ENCODE data around the gene RPL7L1. TPM values are rescaled to one million over a fixed set of nuclear protein-coding genes. Genes with fewer than 3 reads are reported as not detected.

The RPL7L1 gene
- total RNA-seq, 3 donors from 2014 or later: 47.4 to 61.4 (median 53.7) TPM

- H3K4me1 ChIP-seq (ENCODE audit: low read depth): peaks cover 18% of the 10 kb centered on the region
- H3K36me3 ChIP-seq (ENCODE audit: low read depth): no peaks in the 10 kb centered on the region
- ATAC-seq (peak; percentile 95), DNase-seq (peak; percentile 92 to 98 (median 95))
- H3K9me3 ChIP-seq: no peaks in the 10 kb centered on the region
- TF ChIP-seq CTCF (IDR thresholded peaks at IDR 0.05): no peak
- intact Hi-C loops (cut with DNase I, micrococcal nuclease): no loop called here
- H3K4me3 ChIP-seq: peak within 1 kb of the TSS; percentile 52
Measured at GRCh38 chr6:42928986-42929820, 49.8 kb downstream of the RPL7L1 start, which contains the start of gene CNPY3. TSS of gene CNPY3 (plus strand) at chr6:42929480. CDS start at chr6:42929571, 91 bp downstream.

GRCh38 chr6:42929821-42930360 is 50.5 kb downstream of the RPL7L1 start:
- intact Hi-C loops (cut with DNase I, micrococcal nuclease): no loop called here
- Histone ChIP-seq H3K4me3 (peak overlapping the region; percentile 52), H3K9me3 (no peaks in the 10 kb centered on the region), H3K36me3 (ENCODE audit: low read depth) (no peaks in the 10 kb centered on the region), H3K4me1 (ENCODE audit: low read depth) (peaks cover 18% of the 10 kb centered on the region)
- DNase-seq (peak in 1 of 3 donors; percentile 47), ATAC-seq (peak; percentile 42)
- no peak for TF ChIP-seq CTCF (IDR thresholded peaks at IDR 0.05)

GRCh38 chr6:42932412-42932811 is 53.0 kb downstream of the RPL7L1 start:
- no peak for ATAC-seq
- no peak overlapping the region for H3K4me3 ChIP-seq
- peaks cover 18% of the 10 kb centered on the region for H3K4me1 ChIP-seq (ENCODE audit: low read depth)
- no peak for TF ChIP-seq CTCF (IDR thresholded peaks at IDR 0.05)
- DNase-seq: no peak
- H3K9me3 ChIP-seq: no peaks in the 10 kb centered on the region
- intact Hi-C loops (cut with DNase I, micrococcal nuclease): no loop called here
- no peaks in the 10 kb centered on the region for H3K36me3 ChIP-seq (ENCODE audit: low read depth)

GRCh38 chr6:42933205-42933604 is 53.8 kb downstream of the RPL7L1 start:
- H3K4me3 ChIP-seq: no peak overlapping the region
- H3K36me3 ChIP-seq (ENCODE audit: low read depth): no peaks in the 10 kb centered on the region
- no peak for TF ChIP-seq CTCF (IDR thresholded peaks at IDR 0.05)
- no peak for ATAC-seq
- no peak for DNase-seq
- peaks cover 18% of the 10 kb centered on the region for H3K4me1 ChIP-seq (ENCODE audit: low read depth)
- no peaks in the 10 kb centered on the region for H3K9me3 ChIP-seq
- intact Hi-C loops (cut with DNase I, micrococcal nuclease): no loop called here

- intact Hi-C loops (cut with DNase I, micrococcal nuclease): no loop called here
- H3K36me3 ChIP-seq (ENCODE audit: low read depth): no peaks in the 10 kb centered on the region
- ATAC-seq (no peak), DNase-seq (no peak)
- H3K9me3 ChIP-seq: no peaks in the 10 kb centered on the region
- no peak for TF ChIP-seq CTCF (IDR thresholded peaks at IDR 0.05)
- H3K4me3 ChIP-seq: no peak overlapping the region
- H3K4me1 ChIP-seq (ENCODE audit: low read depth): peaks cover 17% of the 10 kb centered on the region
Measured at GRCh38 chr6:42935322-42935721, 55.9 kb downstream of the RPL7L1 start.

All from mucosa of descending colon (tissue), 3 donors.